Activated CD4-positive, alpha-beta memory T cell treated with anti-CD3 and anti-CD28 coated beads, Interleukin-2, amount 10 ng/mL, durations not matched to agents 7 days and 5 days (primary cell): ENCODE measurements around the gene TJAP1. TPM values are rescaled to one million over a fixed set of nuclear protein-coding genes. Genes with fewer than 3 reads are reported as not detected.

Experiments
- CTCF ChIA-PET: fragments of 350-600 bp; sonication (Branson Sonifier 250); formaldehyde crosslinking; loops from one replicate; lab custom pipeline; 2021; ENCODE audit warnings: antibody characterized with exemption, inconsistent platforms; lab: Charles Lee
- POLR2A ChIA-PET: fragments of 350-600 bp; sonication (Branson Sonifier 250); formaldehyde crosslinking; loops from one replicate; lab custom pipeline; 2021; ENCODE audit warnings: antibody characterized with exemption; lab: Charles Lee
- DNase-seq: peaks from one replicate; pipeline ENCODE4 v3.0.0-alpha.2; 2020
- H3K27ac Mint-ChIP-seq: one replicate; pipeline ENCODE4 v1.8.0; 2021; ENCODE audit warnings: mild to moderate bottlenecking, mixed read lengths
- H3K27me3 Mint-ChIP-seq: one replicate; pipeline ENCODE4 v1.8.0; 2021; ENCODE audit warnings: mixed read lengths
- H3K36me3 Mint-ChIP-seq: one replicate; pipeline ENCODE4 v1.8.0; 2021; ENCODE audit warnings: low read depth, mixed read lengths
- H3K4me1 Mint-ChIP-seq: one replicate; pipeline ENCODE4 v1.8.0; 2021; ENCODE audit warnings: mixed read lengths
- H3K4me3 Mint-ChIP-seq: one replicate; pipeline ENCODE4 v1.8.0; 2021; ENCODE audit warnings: mild to moderate bottlenecking, mixed read lengths
- H3K9me3 Mint-ChIP-seq: one replicate; pipeline ENCODE4 v1.8.0; 2021; ENCODE audit warnings: mixed read lengths
- total RNA-seq, 2 experiments: library from RNA; stranded (reverse); gene quantifications; one replicate each; pipeline ENCODE4 v1.2.3, GENCODE V29; 2021

The TJAP1 gene, protein sequence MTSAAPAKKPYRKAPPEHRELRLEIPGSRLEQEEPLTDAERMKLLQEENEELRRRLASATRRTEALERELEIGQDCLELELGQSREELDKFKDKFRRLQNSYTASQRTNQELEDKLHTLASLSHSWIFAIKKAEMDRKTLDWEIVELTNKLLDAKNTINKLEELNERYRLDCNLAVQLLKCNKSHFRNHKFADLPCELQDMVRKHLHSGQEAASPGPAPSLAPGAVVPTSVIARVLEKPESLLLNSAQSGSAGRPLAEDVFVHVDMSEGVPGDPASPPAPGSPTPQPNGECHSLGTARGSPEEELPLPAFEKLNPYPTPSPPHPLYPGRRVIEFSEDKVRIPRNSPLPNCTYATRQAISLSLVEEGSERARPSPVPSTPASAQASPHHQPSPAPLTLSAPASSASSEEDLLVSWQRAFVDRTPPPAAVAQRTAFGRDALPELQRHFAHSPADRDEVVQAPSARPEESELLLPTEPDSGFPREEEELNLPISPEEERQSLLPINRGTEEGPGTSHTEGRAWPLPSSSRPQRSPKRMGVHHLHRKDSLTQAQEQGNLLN
- total RNA-seq: 10 to 100 TPM; 34.7 to 36.6 TPM

DNA sequence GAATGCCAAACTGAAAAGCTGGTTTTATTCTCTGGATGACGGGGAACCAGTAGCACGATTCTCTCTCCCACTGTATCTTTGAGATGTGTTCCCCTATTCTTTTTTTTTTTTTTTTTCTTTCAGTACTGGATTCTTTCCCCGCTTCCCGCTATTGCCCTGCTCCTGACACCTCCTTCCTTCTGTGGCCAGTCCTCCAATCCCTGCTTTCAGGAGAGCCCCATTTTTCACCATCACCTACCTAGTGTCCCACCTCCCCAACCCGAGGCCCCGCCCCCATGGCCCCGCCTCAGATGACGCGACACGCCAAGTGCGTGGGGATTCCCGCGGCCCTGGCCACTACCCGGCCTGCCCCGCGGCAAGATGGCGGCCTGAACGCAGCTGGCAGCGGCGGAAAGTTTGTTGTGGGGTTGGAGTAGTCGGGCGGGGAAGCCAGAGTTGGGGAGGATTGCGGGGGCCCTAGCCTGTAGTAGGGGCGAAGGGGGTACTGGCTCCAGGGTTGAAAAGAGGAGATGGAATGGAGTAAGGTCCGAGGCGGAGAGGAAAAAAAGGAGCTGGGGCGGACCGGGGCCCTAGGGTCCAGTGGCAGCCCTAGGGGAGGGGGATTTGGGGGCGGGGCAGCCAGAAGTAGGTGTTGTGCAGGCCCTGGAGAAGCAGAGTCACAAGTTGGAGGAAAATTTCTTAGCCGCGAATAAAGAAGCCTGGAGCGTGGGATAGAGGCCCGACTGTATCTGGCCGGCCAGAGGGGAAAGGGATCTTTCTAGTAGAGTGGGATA lies at the start of gene TJAP1:
TSS of gene TJAP1 (plus strand) at position 336 of the 773 bp plus-strand sequence. CDS start 21,432 bp downstream, outside the sequence.
- CTCF ChIA-PET: interaction anchor here (1.1 to 1.8 kb wide), 5 partner anchors 24 to 248 kb away, joined by 3 to 8 read pairs (median 4); partner anchors contain the start of genes CRIP3 and DNPH1
- H3K4me1 Mint-ChIP-seq: peaks cover 46% of the 10 kb centered on the region

DNA sequence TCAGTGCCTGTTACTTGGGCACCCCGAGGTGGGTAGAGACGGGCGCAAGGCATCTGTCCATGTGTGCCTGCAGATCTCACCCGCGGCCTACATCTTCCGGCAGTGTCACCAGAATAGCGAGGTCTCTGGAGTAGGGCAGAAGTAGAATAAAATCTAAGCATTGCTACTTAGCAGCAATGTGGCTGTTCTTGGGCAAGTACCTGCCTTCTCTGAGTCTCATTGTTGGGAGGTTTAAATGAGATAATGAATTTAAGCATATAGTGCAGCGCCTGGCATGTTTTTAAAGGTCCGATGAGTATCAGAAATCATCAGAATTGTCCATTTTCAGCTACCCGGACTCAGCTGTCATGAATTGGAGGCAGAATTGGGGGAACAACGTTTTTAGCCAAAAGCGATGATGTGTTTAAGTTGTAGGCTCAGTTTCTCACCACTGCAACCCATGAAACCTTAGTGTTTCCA lies 49.2 kb upstream of the TJAP1 start:
- peak overlapping the region; percentile 93 for H3K4me3 Mint-ChIP-seq
- no peak for DNase-seq
- POLR2A ChIA-PET: interaction anchor here (0.6 to 2.4 kb wide), 10 partner anchors 9 to 253 kb away, joined by 3 to 18 read pairs (median 6); partner anchors contain the start of genes POLH, POLR1C, TJAP1 and XPO5
- peak overlapping the region; percentile 92 for H3K27ac Mint-ChIP-seq
- H3K27me3 Mint-ChIP-seq: no peaks in the 10 kb centered on the region
- CTCF ChIA-PET: interaction anchor here (0.7 to 2.5 kb wide), 8 partner anchors 9 to 256 kb away, joined by 3 to 11 read pairs (median 4); partner anchors contain the start of genes CRIP3 and ZNF318
- peaks cover 6% of the 10 kb centered on the region for H3K36me3 Mint-ChIP-seq
- H3K9me3 Mint-ChIP-seq: no peaks in the 10 kb centered on the region
- H3K4me1 Mint-ChIP-seq: peaks cover 23% of the 10 kb centered on the region

More for the DNA sequence above, at the start of gene TJAP1:
- no peaks in the 10 kb centered on the region for H3K9me3 Mint-ChIP-seq
- H3K27ac Mint-ChIP-seq: peak within 1 kb of the TSS; percentile 85
- peaks cover 3% of the 10 kb centered on the region for H3K36me3 Mint-ChIP-seq
- DNase-seq: peak; percentile 96
- POLR2A ChIA-PET: interaction anchor here (0.6 to 1.7 kb wide), 10 partner anchors 10 to 108 kb away, joined by 3 to 10 read pairs (median 3); partner anchors contain the start of genes ABCC10 and ZNF318
- H3K27me3 Mint-ChIP-seq: no peaks in the 10 kb centered on the region
- peak within 1 kb of the TSS; percentile 94 for H3K4me3 Mint-ChIP-seq

DNA sequence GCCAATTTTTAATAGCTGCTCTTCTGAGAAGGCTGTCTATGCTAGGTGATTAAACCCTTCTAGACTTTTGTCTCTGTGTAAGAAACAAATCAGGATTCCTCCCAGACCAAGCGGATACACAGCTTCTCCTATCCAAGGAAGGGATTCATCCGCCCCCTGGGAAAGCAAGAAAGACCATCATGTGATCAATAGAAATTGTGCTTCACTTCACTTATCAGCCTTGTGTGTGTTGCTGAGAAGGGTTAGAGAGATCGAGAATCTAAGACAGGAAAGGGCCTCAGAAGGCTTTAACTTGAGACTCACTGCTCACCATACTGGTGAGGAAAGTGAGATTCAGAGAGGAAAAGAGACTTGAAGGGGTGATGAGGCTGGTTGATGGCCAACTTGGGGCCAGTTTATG lies 48.5 kb upstream of the TJAP1 start:
- peak overlapping the region; percentile 92 for H3K27ac Mint-ChIP-seq
- H3K27me3 Mint-ChIP-seq: no peaks in the 10 kb centered on the region
- no peaks in the 10 kb centered on the region for H3K9me3 Mint-ChIP-seq
- POLR2A ChIA-PET: interaction anchor here (0.7 to 2.4 kb wide), 5 partner anchors 8 to 182 kb away, joined by 3 to 18 read pairs (median 5); partner anchors contain the start of gene ZNF318
- H3K36me3 Mint-ChIP-seq: peaks cover 6% of the 10 kb centered on the region
- peak overlapping the region; percentile 93 for H3K4me3 Mint-ChIP-seq
- CTCF ChIA-PET: interaction anchor here (0.7 to 2.5 kb wide), 4 partner anchors 9 to 257 kb away, joined by 3 to 11 read pairs (median 6); partner anchors contain the start of gene ZNF318
- no peak for DNase-seq
- peaks cover 23% of the 10 kb centered on the region for H3K4me1 Mint-ChIP-seq

DNA sequence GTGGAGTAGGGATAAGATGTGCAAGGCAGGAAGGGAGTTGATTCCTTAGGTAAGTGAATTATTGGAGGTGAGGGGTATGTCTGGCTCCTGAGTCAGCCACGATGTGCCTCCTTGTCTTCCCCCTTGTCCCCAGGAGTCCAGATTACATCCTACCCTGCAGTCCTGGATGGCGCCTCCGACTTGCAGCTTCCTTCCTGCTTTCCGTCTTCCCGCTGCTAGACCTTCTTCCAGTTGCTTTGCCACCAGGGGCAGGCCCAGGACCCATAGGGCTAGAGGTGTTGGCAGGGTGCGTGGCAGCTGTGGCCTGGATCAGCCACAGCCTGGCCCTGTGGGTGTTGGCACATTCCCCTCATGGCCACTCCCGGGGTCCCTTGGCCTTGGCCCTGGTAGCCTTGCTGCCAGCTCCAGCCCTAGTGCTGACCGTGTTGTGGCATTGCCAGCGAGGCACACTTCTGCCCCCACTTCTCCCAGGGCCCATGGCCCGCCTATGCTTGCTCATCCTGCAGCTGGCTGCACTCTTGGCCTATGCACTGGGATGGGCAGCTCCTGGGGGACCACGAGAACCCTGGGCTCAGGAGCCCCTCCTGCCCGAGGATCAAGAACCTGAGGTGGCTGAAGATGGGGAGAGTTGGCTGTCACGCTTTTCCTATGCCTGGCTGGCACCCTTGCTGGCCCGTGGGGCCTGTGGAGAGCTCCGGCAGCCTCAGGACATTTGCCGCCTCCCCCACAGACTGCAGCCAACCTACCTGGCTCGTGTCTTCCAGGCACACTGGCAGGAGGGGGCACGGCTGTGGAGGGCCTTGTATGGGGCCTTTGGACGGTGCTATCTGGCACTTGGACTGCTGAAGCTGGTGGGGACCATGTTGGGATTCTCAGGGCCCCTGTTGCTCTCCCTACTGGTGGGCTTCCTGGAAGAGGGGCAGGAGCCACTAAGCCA lies 45.1 kb upstream of the TJAP1 start:
- no peak overlapping the region for H3K27ac Mint-ChIP-seq
- CTCF ChIA-PET: no interaction called here
- no peak overlapping the region for H3K4me3 Mint-ChIP-seq

DNA sequence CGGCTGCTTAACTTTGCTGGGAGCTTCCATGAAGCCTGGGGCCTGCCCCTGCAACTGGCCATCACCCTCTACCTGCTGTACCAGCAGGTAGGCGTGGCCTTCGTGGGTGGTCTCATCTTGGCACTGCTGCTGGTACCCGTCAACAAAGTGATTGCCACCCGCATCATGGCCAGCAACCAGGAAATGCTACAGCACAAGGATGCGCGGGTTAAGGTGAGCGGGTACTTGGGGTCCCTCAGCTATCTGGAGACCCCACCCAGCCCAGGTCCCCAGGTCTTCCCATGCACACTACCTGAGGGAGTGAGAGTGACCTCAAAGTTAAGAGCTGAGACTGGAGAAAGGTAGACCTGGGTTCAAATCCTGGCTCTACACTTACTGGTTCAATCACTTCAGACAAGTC lies 44.2 kb upstream of the TJAP1 start:
- Mint-ChIP-seq H3K4me3 (no peak overlapping the region), H3K9me3 (no peaks in the 10 kb centered on the region), H3K27ac (no peak overlapping the region), H3K36me3 (peaks cover 8% of the 10 kb centered on the region), H3K4me1 (peaks cover 12% of the 10 kb centered on the region), H3K27me3 (no peaks in the 10 kb centered on the region)
- no peak for DNase-seq
- ChIA-PET CTCF (interaction anchor here (0.9 to 1.4 kb wide), 2 partner anchors 17 to 204 kb away, joined by 3 to 4 read pairs; partner anchors contain the start of gene DNPH1), POLR2A (interaction anchor here (0.9 kb wide), 1 partner anchor 54 kb away, joined by 3 read pairs; no protein-coding TSS in a partner anchor)

More for the DNA sequence above, 45.1 kb upstream of the TJAP1 start:
- no peak for DNase-seq
- no peaks in the 10 kb centered on the region for H3K9me3 Mint-ChIP-seq
- H3K4me1 Mint-ChIP-seq: peaks cover 14% of the 10 kb centered on the region
- peaks cover 8% of the 10 kb centered on the region for H3K36me3 Mint-ChIP-seq
- POLR2A ChIA-PET: interaction anchor here (0.9 kb wide), 1 partner anchor 55 kb away, joined by 3 read pairs; no protein-coding TSS in a partner anchor
- H3K27me3 Mint-ChIP-seq: no peaks in the 10 kb centered on the region

DNA sequence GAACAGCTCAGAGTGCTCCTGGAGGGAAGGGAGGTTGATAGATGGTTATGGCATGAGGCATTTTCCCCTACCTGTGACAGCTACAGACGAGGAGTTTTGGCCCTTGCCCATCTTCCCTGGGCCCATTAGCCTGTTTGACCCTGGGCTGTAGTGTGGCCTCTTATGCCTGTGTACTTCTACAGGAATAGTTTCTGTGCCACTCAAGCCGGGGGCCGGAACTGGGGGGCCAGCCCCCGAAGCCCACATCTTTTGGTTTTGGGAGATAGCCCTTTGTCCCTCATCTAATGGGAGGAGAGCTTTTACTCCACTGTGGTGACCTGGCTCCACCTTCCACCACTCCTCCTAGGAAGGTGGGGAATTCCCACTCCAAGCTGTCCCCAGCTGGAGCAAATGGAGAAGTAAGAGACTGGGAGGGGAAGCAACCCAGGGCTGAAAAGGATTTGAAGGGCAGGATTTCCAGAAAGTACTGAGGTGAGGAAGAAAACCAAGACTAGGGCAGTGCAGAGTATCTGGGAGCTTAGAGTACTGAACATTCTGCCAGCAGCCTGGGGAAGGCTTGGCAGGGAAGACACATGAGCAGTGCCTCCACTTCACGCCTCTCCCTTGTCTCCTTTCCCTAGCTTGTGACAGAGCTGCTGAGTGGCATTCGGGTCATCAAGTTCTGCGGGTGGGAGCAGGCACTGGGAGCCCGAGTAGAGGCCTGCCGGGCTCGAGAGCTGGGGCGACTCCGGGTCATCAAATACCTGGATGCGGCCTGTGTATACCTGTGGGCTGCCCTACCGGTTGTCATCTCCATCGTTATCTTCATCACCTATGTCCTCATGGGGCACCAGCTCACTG lies 43.1 kb upstream of the TJAP1 start:
- Mint-ChIP-seq H3K27me3 (no peaks in the 10 kb centered on the region), H3K4me3 (no peak overlapping the region)

DNA sequence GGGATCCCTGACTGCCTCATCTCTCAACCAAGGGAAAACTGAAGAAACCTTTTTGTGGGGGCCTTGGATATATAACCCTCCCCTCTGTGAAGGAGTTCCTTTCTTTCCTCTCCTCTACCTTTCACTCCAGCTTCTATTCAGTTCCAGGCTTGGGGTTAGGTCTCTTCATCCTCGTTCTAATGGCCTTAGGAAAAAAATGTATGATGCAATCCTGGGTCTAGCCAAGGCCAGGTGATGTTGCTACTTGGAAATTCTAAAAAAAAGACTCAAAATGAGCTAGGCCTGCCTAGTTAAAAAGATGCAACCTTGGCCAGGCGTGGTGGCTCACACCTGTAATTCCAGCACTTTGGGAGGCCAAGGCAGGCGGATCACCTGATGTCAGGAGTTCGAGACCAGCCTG lies 42.4 kb upstream of the TJAP1 start:
- DNase-seq: no peak
- Mint-ChIP-seq H3K36me3 (peaks cover 8% of the 10 kb centered on the region), H3K4me1 (no peaks in the 10 kb centered on the region), H3K4me3 (no peak overlapping the region), H3K27ac (no peak overlapping the region), H3K27me3 (no peaks in the 10 kb centered on the region), H3K9me3 (no peaks in the 10 kb centered on the region)
- CTCF ChIA-PET: interaction anchor here (1.3 kb wide), 1 partner anchor 12 kb away, joined by 3 read pairs; no protein-coding TSS in a partner anchor
- POLR2A ChIA-PET: no interaction called here

More for the DNA sequence above, 43.1 kb upstream of the TJAP1 start:
- Mint-ChIP-seq H3K4me1 (peaks cover under 1% of the 10 kb centered on the region), H3K36me3 (peaks cover 8% of the 10 kb centered on the region), H3K27ac (no peak overlapping the region), H3K9me3 (no peaks in the 10 kb centered on the region)
- ChIA-PET CTCF (interaction anchor here (0.9 to 1.4 kb wide), 2 partner anchors 18 to 205 kb away, joined by 3 to 4 read pairs; partner anchors contain the start of gene DNPH1), POLR2A (no interaction called here)
- no peak for DNase-seq

DNA sequence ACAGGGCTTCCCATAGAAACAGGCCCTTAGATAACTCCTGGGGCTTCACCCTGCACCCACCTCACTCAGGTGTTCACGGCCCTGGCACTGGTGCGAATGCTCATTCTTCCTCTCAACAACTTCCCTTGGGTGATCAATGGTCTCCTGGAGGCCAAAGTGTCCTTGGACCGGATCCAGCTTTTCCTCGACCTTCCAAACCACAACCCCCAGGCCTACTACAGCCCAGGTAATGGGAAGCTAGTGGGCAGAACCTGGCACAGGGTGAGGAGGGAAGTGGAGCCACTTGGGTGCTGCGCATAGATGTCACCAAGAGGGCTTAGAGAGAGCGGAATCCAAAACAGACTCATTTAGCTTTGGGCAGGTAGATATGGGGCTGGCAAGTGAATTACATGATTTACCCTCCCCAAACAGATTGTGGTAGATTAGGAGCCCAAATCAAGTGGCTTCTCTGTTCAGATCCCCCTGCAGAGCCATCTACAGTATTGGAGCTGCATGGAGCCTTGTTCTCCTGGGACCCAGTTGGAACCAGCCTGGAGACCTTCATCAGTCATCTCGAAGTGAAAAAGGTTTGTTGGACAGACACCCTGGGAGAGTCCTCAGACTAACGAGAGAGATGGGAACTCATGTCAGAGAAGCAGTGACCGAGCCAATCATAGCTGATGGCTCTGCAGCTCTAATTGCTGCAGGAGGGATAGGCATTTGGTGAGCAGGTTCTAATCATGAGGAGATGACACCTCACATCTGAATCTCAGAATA lies 41.5 kb upstream of the TJAP1 start:
- no peak for DNase-seq
- H3K27ac Mint-ChIP-seq: no peak overlapping the region
- peaks cover 9% of the 10 kb centered on the region for H3K36me3 Mint-ChIP-seq
- ChIA-PET POLR2A (interaction anchor here (1.2 to 1.6 kb wide), 2 partner anchors 8 to 9 kb away, joined by 3 to 5 read pairs; partner anchors contain the start of gene ABCC10), CTCF (interaction anchor here (1.3 kb wide), 1 partner anchor 13 kb away, joined by 3 read pairs; no protein-coding TSS in a partner anchor)
- no peaks in the 10 kb centered on the region for H3K27me3 Mint-ChIP-seq
- H3K4me1 Mint-ChIP-seq: no peaks in the 10 kb centered on the region
- no peak overlapping the region for H3K4me3 Mint-ChIP-seq
- no peaks in the 10 kb centered on the region for H3K9me3 Mint-ChIP-seq

DNA sequence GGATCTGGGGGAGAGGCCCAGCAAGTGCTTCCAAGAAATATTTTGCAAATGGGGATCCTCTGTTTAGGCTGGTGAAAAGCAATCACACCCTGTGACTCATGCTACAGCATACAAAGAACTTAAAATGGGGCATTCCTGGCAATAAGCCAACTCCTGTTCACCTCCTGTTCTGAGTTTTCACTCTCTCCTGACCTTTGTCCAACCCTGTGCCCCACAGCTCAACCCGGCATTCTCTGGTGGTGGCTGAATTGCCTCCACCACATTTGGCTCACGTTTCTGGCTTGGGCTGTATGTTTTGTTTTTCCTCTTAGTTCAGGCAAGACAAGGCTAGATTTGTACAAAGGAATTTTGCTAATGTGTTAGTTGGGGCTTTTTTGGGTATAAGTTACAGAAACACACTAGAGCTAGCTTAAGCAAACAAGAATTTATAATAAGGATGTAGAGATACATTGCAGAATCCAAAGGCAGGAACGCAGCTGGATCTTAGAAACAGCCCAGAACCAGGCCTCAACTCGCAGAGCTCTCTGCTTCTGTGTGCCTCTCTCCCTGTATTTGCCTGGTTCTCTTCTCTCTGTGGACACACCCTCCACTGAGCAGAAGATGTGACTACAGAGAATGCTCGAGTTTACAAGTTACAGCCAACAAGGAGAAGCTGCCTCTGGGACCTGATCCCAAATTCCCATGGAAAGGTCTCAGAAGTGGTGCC lies 40.6 kb upstream of the TJAP1 start:
- no peak overlapping the region for H3K27ac Mint-ChIP-seq
- H3K9me3 Mint-ChIP-seq: no peaks in the 10 kb centered on the region
- peaks cover 9% of the 10 kb centered on the region for H3K36me3 Mint-ChIP-seq
- ChIA-PET POLR2A (interaction anchor here (1.2 to 1.6 kb wide), 2 partner anchors 9 to 10 kb away, joined by 3 to 5 read pairs; partner anchors contain the start of gene ABCC10), CTCF (interaction anchor here (0.9 to 1.7 kb wide), 2 partner anchors 9 to 208 kb away, joined by 4 to 5 read pairs; partner anchors contain the start of gene DNPH1)
- H3K27me3 Mint-ChIP-seq: no peaks in the 10 kb centered on the region
- H3K4me1 Mint-ChIP-seq: no peaks in the 10 kb centered on the region
- no peak for DNase-seq
- H3K4me3 Mint-ChIP-seq: no peak overlapping the region
